Measurements from ENCODE around the gene C3orf22.

DNA sequence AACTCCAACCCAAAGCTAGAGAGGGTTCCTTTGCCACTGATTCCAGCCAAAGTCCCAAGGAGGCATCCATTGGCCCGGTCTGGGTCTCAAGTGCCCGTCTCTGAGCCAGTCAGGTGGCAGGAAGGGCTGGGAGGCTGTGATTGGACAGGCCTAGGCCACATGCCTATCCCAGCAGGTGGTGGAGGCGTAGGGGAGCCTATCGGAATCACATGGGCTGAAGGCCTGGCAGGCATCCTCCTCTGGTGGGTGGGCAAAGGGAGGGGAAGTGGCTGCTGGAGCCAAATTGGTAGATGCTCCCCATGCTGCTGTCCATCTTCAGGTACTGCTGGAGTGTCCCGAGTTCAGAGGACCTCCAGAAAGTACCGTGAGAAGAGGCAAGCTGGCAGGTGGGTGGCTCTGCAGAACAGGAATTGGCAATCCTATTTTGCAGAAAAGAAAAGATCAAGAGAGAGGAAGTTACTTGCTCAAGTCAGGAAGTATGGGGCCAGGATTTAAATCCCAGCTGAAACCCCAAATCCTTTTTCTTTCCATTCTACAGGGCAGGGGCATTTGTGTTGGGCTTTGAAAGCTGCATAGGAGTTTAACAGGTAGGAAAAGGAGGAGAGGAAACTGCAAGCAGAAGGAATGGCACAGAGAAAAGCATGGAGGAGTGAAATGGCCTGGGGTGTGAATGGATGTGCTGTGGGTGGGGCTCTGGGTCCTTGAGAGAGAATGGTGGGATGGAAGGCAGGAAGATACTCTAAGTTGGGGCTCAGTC lies 31.1 kb downstream of the C3orf22 start:
- TF ChIP-seq, protein P1, sequence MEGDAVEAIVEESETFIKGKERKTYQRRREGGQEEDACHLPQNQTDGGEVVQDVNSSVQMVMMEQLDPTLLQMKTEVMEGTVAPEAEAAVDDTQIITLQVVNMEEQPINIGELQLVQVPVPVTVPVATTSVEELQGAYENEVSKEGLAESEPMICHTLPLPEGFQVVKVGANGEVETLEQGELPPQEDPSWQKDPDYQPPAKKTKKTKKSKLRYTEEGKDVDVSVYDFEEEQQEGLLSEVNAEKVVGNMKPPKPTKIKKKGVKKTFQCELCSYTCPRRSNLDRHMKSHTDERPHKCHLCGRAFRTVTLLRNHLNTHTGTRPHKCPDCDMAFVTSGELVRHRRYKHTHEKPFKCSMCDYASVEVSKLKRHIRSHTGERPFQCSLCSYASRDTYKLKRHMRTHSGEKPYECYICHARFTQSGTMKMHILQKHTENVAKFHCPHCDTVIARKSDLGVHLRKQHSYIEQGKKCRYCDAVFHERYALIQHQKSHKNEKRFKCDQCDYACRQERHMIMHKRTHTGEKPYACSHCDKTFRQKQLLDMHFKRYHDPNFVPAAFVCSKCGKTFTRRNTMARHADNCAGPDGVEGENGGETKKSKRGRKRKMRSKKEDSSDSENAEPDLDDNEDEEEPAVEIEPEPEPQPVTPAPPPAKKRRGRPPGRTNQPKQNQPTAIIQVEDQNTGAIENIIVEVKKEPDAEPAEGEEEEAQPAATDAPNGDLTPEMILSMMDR (IDR thresholded peaks at IDR 0.05), result no peak
- no peak for TF ChIP-seq POLR2A (IDR thresholded peaks at IDR 0.05)

All from uterus (tissue), 2 donors.